GM20000 (cell line): Measurements from ENCODE around the gene NDUFS2.

Experiments used
- DNase-seq: peaks from one replicate; pipeline ENCODE4 v3.0.0; 2012; ENCODE audit warnings: low spot score
- TF ChIP-seq, protein P1 (sequence below): IDR thresholded peaks from 2 replicates; pipeline ENCODE4 v1.5.1; 2012; ENCODE audit warnings: mild to moderate bottlenecking, control low read depth; ENCODE audit errors: extremely low read depth, missing control alignments

The NDUFS2 gene

DNA sequence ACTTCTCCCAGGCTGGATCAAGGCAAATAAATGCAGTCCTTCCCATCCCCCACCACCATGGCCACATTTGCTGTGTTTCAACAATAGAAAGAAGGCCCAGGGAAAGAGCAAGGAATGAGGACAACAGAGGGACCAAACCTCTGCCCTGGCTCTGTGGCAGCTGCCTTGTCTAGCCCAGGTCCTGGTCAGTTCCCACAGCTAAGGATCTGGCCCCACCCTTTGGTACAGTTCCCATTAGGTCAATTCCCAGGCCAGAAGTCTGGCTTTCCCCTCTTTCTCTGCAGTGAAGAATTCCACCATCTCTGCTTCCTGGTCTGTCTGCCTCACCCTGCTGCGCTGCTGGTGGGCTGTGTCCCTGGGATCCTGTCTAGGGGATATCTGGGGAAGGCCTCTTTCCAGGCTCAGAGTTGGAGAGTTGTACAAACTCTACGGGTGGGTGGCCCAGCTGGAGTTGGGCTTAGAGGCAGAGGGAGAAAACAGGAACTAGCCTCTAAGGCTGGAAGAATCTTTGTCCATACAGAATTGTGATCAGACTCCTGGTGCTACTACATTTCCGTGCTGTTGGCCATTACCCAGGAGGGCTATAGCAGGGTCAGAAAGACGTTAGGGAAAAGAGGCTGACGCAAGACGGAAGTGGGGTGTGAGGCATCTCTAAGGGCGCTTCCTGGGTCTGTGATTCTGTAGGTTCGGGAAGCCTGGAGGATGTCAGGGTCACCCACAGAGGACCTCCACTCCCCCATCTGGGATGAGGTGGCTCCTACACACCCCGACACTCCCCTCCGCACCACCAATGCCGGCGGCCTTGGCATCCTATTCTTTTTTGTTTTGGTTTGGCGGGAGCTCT is 953 bp upstream of the NDUFS2 start:
- no peak for DNase-seq
- TF ChIP-seq, protein P1, sequence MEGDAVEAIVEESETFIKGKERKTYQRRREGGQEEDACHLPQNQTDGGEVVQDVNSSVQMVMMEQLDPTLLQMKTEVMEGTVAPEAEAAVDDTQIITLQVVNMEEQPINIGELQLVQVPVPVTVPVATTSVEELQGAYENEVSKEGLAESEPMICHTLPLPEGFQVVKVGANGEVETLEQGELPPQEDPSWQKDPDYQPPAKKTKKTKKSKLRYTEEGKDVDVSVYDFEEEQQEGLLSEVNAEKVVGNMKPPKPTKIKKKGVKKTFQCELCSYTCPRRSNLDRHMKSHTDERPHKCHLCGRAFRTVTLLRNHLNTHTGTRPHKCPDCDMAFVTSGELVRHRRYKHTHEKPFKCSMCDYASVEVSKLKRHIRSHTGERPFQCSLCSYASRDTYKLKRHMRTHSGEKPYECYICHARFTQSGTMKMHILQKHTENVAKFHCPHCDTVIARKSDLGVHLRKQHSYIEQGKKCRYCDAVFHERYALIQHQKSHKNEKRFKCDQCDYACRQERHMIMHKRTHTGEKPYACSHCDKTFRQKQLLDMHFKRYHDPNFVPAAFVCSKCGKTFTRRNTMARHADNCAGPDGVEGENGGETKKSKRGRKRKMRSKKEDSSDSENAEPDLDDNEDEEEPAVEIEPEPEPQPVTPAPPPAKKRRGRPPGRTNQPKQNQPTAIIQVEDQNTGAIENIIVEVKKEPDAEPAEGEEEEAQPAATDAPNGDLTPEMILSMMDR: no peak

DNA sequence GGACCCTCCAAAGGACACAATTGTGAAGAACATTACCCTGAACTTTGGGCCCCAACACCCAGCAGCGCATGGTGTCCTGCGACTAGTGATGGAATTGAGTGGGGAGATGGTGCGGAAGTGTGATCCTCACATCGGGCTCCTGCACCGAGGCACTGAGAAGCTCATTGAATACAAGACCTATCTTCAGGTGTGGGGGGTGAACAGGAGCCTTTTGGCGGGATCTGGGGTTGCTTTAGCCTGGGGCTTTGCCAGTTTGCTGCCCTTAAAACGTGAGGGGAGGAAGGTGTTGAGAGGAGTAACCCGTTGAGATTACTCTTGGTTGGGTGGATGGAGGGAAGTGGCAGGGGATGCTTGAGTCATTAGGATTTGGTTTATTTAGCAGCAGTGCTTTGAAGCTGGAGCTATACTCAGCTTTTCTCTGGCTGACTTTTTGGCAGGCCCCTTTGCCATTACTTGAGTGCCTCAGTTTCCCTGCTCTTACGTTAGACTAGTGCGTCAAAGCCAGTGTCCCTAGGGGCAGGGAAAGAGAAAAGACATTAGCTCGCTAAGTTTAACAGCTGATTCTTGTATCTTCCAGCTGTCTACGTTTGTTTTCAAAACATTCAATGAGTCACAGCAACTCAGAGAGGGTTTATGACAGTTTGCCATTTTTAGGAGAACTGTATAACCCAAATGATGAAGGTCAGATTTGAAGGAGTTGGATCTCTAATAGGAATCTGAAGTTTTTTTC is 4.4 kb downstream of the NDUFS2 start:
- TF ChIP-seq, protein P1: no peak
- no peak for DNase-seq

DNA sequence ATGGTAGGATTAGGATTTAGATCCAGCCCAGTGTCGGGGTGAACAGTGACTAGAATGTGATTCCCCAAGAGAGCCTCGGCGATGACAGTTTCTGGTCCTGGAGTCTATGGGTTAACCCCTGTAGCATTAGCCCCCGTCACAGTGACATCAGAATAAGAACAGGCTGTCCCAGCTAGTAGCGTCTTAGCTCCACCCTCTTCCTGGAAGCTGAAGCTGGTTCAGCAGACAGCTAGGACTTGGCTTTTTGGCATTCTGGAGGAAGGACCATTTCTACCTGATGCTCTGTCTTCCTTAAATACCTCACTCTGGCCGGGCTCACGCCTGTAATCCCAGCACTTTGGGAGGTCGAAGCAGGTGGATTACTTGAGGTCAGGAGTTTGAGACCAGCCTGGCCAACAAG is 5.0 kb downstream of the NDUFS2 start:
- TF ChIP-seq, protein P1: no peak
- DNase-seq: no peak

DNA sequence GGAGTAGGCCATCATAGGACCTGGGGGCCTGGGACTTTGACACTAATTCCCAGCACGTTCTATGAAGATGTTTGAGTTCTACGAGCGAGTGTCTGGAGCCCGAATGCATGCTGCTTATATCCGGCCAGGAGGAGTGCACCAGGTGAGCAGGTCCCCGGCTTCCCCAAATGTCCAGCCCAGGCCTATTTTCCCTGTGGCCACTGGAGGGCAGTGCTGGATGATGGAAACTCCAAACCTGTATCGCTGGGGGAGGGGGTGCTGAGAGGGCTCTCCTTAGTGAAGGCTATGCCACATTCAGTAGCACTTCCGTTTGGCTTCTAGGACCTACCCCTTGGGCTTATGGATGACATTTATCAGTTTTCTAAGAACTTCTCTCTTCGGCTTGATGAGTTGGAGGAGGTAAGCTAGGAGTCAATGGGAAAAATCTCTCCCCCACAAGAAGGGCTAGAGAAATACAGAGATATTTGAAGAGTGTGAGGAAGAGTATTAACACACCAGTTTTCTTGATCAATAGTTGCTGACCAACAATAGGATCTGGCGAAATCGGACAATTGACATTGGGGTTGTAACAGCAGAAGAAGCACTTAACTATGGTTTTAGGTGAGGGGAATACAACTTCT is 7.7 kb downstream of the NDUFS2 start:
- peak; percentile 73 for DNase-seq
- TF ChIP-seq, protein P1: peak; percentile 80

DNA sequence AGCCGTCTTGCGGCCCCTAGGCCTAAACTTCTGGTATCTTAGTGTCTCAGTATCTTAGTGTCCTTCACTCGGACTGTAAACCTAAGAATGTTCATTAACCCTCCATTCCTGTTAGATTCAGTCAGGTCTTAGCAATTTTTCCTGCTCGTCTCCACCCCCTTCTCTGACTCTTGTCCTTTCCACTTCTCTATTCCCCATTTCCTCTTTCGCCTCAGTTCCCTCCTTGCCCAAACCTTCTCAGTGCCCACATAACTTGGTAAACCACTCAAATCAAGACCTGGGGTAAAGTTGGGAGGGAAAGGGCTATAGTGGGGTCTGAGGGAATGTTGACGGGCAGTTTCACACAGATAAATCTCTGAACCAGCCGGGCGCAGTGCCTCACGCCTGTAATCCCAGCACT is 12.2 kb downstream of the NDUFS2 start:
- TF ChIP-seq, protein P1: no peak
- no peak for DNase-seq

DNA sequence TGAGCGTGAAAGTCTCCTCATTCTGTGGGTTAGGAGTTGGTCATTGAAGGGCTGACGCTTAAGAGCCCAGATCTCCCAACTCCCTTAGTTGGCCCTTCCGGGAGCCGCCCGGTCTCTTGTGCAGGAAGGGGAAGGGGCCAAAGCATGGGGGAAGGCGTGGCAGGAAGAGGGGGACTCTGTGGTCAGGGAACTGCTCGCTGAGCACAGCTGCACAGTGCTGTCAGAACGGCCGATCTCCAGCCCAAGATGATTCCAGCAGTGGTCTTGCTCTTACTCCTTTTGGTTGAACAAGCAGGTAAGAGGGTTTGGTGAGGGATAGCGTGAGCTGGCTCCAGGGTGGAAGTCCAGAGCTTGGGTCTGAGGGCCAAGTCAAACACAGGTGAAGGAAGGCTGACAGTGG is 12.9 kb downstream of the NDUFS2 start, which contains the start of gene FCER1G:
Gene FCER1G (plus strand): TSS at position 220 of the 400 bp plus-strand sequence. CDS start 27 bp downstream, at position 247.
- DNase-seq: no peak
- TF ChIP-seq, protein P1: no peak
